ENCODE measurements around the gene CALML5. TPM values are rescaled to one million over a fixed set of nuclear protein-coding genes. Genes with fewer than 3 reads are reported as not detected.

Gene CALML5
- polyA plus RNA-seq, 1 donor, result 0.99 TPM

GRCh38 chr10:5533098-5533731, 33.8 kb upstream of the CALML5 start:
- DNase-seq, result peak; percentile 55

DNA sequence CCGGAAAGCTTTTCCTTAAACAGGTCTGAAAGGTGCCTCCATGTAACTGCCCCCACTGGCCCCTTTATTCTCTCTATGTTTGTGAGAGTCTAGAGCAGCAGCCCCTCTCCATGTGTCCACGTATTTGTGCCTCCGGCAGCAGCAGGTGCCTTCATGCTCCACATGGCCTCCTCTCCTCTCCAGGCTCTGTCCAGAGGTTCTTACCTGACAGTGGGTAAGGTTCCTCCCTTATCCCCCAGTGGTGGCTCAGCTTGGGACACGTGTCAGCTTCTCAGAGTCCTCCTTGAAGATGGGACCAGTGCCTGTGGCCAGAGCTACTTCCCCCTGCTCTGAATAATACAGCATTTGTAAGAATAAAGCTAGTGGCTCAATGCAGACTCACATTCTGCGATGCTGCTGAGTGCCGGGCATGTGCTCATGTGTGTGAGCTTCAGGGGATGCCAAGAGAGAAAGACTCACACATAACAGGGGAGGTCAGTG, 33.3 kb upstream of the CALML5 start:
- DNase-seq, result no peak

- no peak for DNase-seq
These were observed 32.9 kb upstream of the CALML5 start for GRCh38 chr10:5532307-5532605.

DNA sequence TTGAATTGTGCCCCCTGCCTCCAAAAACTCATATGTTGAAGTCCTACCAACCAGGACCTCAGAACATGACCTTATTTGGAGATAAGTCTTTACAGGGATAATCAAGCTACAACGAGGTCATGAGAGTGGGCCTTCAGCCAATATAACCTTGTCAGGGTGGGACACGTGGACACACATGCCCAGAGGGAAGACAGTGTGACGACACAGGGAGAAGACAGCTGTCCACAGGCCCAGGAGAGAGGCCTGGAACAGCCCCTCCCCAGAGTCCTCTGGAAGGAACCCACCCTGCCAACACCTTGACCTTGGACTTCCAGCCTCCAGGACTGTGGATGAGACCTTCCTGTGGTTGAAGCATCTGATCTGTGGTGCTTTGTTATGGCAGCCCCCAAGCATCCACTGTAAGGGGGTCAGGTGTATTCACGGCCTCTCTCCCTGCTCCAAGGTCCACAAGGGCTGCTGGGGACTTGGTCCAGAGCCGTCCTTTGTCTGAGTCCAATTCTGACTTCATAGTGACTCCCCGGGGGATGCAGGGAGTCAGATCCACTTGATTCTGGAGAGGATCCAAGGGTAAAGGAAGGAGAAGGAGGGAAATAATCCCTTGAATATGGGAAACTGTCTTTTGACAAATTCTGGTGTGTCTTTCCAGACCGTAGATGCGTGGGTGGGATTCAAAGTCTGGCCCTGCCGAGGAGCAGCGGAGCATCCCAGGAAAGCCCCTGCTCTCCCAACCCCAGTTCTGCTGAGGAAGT, 32.4 kb upstream of the CALML5 start:
- no peak for DNase-seq

- DNase-seq, result no peak
These were observed 31.6 kb upstream of the CALML5 start for GRCh38 chr10:5530846-5531557.

DNA sequence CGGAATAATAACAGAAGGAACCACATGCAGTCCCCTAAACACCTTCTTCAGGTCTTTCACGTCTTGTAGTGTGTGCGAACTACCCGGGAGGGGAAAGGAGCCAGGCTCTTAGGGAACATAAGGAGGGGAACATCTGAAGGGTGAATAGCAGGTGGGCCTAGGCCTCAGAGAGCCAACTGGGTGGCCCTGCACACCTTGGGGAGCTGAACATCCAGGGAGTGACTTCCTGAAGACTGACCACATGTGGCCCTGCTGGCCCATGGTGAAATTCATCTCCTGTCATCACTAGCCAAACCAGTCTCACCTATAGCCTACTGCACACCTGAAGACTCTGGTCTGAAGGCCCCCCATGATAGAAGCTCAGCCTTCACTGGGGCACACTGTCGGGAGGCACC, 31.0 kb upstream of the CALML5 start:
- DNase-seq, result no peak

DNA sequence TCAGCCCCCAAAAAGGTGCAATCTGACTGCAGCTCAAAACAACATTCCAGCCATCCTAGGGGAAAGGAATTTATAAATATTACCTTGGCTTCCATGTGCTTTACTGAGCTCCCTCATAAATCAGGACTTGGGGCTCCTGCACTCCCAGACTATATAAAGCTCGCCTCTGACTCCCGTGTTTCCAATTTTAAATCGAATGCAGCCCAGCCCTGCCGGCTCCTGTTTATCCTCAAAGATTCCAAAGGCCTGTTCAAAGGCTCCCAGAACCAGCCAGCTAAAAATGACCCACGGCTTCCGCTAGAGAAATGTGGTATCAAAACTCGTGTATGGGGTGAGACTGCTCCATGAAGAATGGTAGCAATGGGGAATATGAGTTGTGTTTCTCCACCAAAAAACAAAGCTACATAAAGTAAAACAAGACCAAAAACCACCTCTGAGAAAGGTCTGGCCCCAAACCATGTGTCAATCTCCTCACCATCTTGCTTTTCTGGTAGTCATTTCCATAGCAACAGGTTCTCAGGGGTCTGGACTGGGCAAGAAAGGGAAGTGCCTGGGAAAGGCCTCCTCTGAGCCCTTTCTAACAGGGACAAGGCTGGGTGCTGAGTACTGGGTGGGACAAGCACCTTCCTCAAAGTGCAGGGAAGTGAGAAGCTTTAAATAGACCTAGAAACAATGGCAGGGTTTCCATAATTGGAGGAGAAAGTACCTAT, 30.5 kb upstream of the CALML5 start:
- DNase-seq, result no peak

DNA sequence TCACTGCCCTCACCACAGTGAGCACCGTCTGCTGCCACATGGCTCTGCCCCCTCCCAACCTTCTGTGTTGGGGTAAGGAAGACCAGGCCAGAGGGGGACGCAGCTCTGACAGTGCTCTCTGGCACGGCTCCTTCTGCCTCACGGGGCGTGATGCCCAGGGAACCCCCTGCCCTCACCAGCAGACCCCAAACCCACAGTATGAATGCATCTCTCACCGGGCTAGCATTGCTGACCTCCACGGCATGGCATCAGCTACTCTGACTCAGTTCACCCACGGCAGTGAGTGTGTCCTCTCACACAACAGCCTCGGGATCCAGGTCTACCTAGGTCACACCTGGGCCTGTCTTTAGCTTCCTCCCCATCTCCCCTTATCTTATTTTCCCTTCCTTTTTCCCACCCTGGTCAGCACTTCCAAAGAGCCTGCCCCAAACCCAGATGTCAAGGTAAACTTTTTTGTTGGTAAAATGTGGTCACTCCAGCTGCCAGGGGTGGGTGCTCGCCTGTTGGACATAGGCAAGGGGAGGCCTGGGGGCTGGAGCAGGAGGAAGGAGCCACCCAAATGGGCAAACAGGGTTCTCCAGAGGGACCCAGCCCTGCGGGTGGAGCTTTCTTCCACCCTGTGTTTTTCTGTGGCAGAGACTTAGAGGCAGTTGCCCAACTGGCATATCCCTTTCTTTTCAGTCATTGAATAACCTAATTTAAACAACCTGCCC, 29.8 kb upstream of the CALML5 start:
- DNase-seq, result no peak

GRCh38 chr10:5527332-5528200, 28.2 kb upstream of the CALML5 start:
- DNase-seq, result no peak

DNA sequence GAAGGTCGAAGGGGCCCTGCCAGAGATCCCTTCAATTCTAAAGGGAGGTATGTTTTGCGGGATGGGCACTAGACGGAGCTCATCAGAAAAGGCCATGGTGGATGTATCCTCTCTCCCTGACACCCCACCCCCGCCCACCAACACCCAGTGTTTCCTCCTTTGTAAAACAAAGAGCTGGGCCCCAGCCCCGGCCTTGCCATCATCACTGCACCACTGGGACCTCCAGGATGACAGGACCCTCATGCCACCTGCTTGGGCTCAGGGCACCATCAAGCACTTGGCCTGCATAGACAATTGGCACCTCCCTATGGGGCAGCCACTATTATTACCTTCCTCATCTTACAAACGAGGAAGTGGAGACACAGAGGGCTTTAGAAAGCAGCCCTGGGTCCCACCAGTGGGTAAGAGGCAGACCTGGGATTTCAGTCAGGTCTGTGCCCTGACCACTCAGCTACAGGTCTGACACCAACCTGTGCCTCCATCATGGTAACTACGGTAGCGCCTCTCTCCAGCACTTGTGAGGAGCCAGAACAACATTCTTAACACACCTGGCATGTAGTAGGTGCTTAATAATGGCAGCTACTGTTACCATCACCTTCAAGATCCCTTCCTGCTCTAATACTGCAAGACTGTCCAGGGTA, 27.4 kb upstream of the CALML5 start:
- DNase-seq, result no peak

GRCh38 chr10:5525561-5526341, 26.4 kb upstream of the CALML5 start:
- no peak for DNase-seq

GRCh38 chr10:5524641-5525560, 25.5 kb upstream of the CALML5 start, which contains the start of gene CALML3:
TSS of gene CALML3 (plus strand) at chr10:5524961. CDS start at chr10:5525086, 125 bp downstream.
- no peak for DNase-seq

DNA sequence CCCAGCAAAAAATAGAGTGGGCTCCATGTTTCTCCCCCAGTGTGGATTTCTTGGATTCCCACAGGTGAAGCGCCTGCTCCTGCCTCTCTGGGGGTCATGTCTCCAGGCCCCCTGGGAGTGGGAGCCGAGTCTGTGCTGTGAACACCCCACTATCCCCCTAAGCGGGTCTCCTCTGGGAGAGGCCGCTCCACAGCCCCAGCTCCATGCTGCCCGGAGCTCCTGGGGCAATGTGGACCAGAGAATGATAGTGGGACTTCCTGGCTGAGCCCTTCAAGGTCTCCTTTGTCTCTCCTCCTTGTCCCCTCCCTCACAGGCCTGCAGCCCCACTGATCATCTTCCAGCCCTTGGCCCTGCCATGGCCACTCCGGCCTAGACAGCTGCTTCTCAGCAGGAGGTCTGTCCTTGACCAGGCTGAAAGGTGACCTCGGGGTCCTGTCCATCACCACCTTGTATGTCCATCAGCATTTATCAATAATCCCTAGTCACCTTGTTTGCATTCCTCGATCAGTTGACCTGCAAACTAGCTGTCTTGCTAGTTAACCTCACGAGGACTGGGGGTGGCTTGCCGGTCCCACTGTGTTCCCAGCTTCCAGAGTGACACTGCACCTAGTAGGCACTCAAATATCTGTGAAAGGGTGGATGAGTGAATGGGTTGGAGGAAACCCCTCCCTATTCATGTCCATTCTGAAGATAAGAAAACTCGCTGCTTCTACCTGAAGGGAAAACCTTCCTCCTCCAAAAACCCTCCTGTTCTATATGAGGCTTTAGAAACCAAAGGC, 24.6 kb upstream of the CALML5 start:
- DNase-seq, result no peak

DNA sequence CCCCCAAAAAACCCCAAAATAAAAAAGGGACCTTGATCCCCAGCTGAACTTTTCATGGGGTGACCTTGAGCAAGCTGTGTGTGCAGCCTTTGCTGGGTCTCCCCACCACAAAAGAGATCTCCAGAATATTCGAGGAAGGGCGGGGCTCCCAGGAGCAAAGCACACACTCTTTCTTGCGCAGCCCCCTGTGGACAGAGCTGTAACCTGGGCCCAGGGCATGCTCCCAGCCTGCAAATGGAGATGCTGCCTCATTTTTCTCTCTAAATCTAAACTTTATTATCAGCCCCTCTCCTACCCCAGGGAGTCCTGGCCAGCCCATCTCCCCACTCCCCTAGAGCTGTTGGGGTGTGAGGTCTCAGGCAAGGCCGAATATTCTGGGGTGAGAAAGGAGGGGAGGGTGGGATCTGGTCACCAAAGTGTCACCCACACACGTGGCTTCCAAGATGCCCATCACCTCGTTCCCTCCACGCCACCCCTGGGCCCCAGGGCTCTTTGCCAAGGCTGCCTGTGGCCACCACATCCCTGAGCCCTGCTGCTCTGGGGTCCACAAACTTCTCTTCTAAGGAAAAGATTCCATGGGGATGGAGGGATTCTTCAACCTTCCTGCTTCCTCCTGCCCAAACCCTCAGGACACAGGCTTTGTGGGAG, 23.7 kb upstream of the CALML5 start:
- no peak for DNase-seq

GRCh38 chr10:5519054-5519453, 19.7 kb upstream of the CALML5 start:
- no peak for DNase-seq

DNA sequence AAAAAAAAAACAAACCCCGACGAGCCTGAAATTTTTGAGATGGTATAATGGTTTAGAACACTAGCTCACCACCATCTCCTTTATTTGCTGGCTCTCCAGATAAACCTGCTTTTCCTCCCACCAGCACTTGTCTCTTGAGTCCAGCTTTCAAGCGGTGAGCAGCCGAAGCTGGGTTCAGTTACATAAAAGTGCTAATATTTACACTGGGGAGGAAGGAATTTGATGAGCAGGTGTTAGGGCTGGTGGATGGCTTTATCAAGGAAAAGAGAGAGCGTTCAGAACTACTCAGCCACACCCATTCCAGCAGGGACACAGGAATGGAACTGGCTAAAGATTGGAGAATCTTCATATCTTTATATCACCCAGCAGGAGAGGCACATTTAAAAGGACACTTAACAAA, 18.8 kb upstream of the CALML5 start:
- no peak for DNase-seq

- DNase-seq, result no peak
These were observed 18.2 kb upstream of the CALML5 start for GRCh38 chr10:5517546-5517945.

Measured in hindlimb muscle (tissue), 1 donor.